GM21381 (cell line): ENCODE data around the gene EFEMP2.

ENCODE experiments used
- ATAC-seq: cut with Tn5 transposase; IDR thresholded peaks from one replicate; pipeline ENCODE4 v1.9.1; 2021; ENCODE audit warnings: mild to moderate bottlenecking, moderate library complexity; ENCODE audit not compliant: unreplicated experiment

The EFEMP2 gene

GRCh38 chr11:65867284-65868071 is 5.1 kb downstream of the EFEMP2 start:
- no peak for ATAC-seq

DNA sequence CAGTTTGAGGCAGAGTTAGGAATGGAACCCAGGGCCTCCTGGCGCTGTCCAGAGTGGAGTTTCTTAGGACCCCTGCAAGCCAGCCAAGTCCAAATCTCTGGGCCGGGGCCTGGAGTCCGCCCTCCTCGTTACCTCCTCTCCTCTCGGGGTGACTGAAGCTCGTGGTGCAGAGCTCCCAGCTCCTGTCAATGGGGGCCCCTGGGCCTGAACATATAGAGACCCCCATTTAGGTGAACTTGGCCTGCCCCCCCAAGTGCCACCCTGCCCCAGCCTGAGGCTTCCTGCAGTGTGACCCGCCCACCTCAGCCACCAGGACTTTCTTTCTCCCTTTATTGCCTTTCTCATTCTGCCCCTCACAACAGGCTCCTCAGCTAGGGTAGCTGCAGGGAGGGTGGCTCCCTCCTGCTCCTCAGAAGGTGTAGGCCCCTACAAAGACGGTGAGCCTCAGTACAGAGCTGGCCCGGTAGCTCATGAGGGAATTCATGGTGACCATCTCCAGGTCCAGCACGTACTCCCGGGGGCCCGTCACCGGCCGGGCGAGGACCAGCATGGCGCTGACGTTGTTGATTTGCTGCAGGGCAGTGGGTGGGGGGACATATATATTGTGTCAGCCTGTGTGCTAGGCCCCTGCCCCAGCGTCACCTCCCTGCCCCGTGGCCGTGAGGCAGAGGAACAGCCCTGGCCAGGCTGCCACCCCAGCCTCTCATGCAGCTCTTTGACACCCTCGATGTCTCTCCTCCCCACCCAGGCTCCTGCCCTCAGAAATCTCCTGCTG is 5.9 kb downstream of the EFEMP2 start:
- no peak for ATAC-seq

DNA sequence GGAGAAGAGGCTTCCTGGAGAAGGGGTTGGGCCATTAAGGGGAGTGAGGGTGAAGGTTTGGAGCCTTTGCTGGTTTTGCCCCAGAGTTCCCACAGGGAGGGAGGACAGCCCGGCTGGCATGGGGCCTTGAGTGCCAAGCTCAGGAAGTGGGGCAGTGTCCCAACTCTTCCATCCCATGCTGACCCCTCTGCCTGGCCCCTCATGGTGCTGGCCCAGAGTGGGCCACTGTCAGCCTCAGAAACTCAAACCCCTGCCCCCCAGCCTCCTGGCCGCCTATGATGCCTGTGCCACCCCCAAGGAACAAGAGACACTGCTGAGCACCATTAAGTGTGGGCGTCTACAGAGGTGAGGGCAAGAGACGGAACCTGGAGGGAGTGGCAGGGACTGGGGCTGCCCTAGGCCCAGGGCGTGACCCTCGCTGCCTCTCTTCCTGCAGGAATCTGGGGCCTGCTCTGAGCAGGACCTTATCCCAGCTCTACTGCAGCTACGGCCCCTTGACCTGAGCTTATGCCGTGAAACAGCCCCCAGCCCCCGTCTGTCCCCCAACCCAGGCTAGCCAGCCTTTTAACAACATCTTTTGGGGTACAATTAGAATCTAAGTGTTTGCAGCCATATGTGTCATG is 6.9 kb downstream of the EFEMP2 start:
- no peak for ATAC-seq

DNA sequence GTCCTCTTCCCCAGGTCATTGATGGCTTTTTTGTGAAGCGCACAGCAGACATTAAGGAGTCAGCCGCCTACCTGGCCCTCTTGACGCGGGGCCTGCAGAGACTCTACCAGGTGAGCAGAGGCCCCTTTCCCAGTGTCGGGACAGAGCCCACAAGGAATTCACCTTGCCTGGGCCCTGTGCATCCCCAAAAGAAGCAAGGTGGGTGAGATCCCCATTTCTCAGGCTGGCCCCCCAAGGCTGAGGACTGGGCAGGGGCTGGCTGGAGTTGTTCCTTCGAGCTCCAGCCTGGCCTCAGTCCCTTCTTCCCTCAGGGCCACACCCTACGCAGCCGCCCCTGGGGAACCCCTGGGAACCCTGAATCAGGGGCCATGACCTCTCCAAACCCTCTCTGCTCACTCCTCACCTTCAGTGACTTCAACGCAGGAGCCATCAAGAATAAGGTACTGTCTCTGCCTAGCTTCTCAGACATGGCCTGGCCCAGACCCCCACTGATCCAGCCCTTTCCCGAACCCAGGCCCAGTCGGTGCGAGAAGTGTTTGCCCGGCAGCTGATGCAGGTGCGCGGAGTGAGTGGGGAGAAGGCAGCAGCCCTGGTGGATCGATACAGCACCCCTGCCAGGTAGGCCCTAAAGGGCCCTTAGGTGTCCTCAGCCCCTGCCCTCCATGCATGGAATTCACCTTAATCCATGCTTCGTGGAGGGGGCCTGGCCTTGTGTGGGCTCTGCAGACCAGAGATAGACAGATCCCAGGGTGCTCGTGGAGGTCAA is 7.7 kb downstream of the EFEMP2 start:
- ATAC-seq: no peak

- ATAC-seq: no peak
These were observed 8.5 kb downstream of the EFEMP2 start for GRCh38 chr11:65863889-65864705.

GRCh38 chr11:65862941-65863888 is 9.4 kb downstream of the EFEMP2 start:
- no peak for ATAC-seq

DNA sequence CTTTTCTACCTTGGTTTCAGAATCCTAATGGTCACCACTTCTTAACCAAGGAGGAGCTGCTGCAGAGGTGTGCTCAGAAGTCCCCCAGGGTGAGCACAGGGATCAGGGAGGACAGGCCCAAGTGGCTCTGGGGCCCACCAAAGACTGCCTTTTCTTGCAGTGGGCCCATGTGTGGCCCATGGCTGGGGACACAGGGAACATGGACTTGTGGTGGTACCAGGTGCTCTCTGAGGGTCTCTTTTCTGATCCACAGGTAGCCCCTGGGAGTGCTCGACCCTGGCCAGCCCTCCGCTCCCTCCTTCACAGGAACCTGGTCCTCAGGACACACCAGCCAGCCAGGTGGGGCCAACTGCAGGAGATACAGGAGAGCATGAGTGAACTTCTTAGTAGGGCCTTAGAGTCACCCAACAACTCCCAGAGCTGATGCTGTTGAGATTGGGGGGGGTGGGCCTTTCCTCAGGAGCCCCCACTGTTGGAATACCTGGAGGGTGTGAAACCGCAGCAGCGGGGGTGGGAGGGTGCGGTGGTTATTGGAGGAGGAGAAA is 10.3 kb downstream of the EFEMP2 start:
- ATAC-seq: no peak

- ATAC-seq: no peak
These were observed 10.9 kb downstream of the EFEMP2 start for GRCh38 chr11:65861533-65862183.

- ATAC-seq: no peak
These were observed 11.5 kb downstream of the EFEMP2 start for GRCh38 chr11:65861165-65861505.

GRCh38 chr11:65860278-65861164 is 12.1 kb downstream of the EFEMP2 start, which contains the start of gene MUS81:
Gene MUS81 (plus strand): TSS chr11:65860433. CDS start chr11:65860754, 321 bp downstream.
- peak; percentile 26 for ATAC-seq

GRCh38 chr11:65859812-65860277 is 12.8 kb downstream of the EFEMP2 start:
- ATAC-seq: no peak

DNA sequence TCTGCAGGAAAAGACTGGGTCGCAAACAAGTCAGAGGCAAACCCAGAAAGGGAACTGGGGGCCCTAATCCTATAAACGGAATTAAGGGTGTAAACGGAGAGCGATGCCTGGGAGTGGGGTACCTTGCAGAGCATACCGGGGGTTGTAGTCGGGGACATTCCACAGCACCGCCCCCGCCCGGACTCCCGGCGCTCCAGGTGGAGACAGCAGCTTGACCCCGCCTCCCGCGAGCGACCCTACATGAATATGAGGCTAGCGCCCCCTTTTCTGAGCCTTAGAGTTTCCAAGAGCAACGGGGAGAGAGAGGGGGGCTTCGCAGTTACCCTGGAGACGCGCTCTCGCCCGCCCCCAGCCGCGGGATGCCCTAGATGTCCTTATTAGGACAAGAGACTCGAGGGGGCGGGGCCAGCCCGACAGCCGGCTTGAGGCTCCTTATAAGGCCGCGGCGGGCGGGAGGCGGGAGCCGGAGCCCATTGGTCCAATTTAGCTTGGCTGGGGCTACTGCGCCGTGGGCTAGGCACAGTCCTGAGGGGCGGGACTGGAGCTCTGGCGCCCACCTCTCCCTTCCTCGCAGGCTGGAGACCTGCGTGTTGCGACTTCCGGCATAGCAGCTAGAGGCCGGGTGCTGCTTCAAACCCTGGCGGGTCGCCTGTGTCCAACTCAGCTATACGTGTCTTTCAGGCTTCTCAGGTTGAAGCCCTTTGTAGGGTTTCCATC is 13.3 kb downstream of the EFEMP2 start:
- ATAC-seq: peak; percentile 49

GRCh38 chr11:65858681-65859087 is 13.9 kb downstream of the EFEMP2 start:
- no peak for ATAC-seq

DNA sequence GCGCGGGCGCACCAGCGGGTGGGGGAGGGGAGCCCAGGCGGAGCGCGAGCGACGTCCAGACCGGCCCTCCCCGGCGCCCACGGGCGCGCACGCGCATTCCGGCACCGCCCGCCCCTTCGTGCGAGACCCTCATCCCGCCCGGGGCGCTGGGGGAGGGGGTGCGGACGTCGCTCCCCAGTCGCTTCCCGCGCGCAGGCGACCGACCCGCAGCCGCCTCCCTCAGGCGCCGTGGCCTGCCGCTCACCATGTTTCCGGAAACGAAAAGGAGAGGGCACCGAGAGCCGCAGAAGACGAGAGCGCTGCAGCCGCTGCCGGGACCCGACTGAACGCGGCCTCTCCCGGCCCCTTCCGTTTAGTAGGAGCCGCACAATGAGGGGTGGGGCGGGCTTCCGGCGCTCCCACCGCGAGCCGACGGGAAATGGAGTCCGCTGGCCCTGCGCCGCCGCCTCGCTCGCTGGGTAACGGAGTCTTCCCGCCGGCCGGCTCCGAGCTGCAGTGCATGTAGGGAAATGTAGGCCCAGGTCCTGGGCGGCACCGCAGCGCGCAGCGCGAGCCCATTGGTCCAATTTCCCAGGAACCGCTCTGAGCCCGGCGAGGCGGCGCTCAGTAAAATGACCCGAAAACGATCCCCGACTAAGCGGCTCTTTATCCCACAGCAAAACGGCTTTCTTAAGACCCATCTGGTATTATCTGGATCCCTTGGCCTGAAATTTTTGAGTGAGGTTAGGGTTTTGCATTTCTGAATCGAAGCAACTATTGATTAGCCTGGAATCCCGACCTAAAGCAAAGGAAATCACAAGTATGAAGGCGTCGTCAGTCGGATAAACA is 14.5 kb downstream of the EFEMP2 start, which contains the start of gene CFL1:
Gene CFL1, minus strand, starts transcription at position 328 of the 828 bp plus-strand sequence. Its CDS starts 81 bp downstream, at position 247.
- ATAC-seq: peak; percentile 46

DNA sequence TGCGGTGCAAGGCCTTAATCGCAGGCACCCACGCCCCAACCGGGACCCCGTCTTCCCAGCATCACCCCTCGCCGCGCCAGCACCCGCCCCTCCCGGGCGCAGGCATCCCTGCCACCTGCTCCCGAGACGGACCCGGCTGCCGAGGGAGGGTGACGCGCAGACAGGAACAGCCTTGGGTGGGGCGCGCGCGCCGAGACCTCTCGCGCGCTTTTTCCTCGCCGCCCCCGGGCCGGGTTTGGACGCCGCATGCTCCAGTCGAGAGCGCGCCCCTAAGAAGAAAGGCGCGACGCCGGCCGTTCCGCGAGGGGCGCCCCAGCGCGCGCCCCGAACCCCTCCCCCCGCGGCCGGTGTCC is 15.1 kb downstream of the EFEMP2 start:
- ATAC-seq: peak; percentile 2
